HG02973 (cell line): ENCODE data around the gene PCDHGA5.
"Not testable (repeated sequence)": the region's sequence is repeated elsewhere in the genome, so short reads cannot be mapped to it uniquely, and the experiment has no call there.

ENCODE experiments used
- ATAC-seq: cut with Tn5 transposase; IDR thresholded peaks from one replicate; pipeline ENCODE4 v1.9.1; 2021; ENCODE audit warnings: moderate library complexity; ENCODE audit not compliant: unreplicated experiment

Gene PCDHGA5

DNA sequence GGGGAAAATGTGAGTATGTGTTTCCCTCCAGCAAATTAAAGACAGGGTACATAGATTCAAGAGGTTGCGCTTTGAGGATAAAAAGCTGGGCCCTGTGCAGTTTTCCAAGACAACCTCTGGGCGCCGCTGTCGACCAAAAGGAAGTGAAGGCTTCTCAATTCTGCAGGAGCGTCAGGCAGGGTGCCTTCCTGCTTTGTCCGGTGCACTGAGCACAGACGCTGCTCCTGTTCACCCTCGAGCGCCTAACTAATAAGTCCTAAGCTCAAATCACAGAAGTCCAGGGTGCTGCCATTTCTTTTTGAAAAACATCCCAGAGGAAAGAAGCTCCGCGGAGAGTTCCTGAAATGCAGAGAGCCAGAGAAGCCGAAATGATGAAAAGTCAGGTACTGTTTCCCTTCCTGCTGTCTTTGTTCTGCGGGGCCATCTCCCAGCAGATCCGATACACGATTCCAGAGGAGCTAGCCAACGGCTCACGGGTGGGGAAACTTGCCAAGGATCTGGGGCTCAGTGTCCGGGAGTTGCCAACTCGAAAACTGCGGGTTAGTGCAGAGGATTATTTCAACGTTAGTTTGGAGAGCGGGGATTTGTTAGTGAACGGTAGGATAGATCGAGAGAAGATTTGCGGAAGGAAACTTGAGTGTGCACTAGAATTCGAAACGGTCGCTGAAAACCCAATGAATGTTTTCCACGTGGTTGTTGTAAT, 13.9 kb upstream of the PCDHGA5 start, which contains the start of gene PCDHGB1:
Gene PCDHGB1 (plus strand): TSS at position 183 of the 703 bp plus-strand sequence. CDS start 162 bp downstream, at position 345.
- ATAC-seq, result peak; percentile 63

- ATAC-seq, result no peak
These were observed 12.4 kb upstream of the PCDHGA5 start for GRCh38 chr5:141351591-141351990.

DNA sequence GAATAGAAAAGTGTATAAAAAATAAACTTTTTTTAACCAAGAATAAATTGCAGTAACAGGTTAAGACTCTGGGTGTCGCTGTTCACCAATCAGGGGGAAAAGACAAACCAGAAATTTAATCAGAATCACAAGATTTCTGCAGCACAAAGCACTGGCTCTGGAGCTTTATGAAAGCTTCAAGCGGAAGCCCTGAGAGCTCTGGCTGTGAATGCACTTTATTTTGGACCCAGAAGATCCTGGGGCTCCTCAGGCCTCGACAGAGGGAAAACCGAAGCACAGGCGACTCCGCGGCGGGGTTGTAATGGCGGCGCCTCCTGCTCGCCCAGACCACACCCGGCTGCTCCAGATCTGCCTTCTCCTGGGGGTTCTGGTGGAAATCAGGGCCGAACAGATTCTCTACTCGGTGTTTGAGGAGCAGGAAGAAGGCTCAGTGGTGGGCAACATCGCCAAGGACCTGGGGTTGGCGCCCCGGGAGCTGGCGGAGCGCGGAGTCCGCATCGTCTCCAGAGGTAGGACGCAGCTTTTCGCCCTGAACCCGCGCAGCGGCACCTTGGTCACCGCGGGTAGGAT, 9.0 kb upstream of the PCDHGA5 start, which contains the start of gene PCDHGA4:
Gene PCDHGA4 (plus strand): TSS at position 122 of the 570 bp plus-strand sequence. CDS start 87 bp downstream, at position 209.
- ATAC-seq, result no peak

- no peak for ATAC-seq
These were observed 8.3 kb upstream of the PCDHGA5 start for GRCh38 chr5:141355641-141356040.

- no peak for ATAC-seq
These were observed 7.8 kb upstream of the PCDHGA5 start for GRCh38 chr5:141356133-141356532.

DNA sequence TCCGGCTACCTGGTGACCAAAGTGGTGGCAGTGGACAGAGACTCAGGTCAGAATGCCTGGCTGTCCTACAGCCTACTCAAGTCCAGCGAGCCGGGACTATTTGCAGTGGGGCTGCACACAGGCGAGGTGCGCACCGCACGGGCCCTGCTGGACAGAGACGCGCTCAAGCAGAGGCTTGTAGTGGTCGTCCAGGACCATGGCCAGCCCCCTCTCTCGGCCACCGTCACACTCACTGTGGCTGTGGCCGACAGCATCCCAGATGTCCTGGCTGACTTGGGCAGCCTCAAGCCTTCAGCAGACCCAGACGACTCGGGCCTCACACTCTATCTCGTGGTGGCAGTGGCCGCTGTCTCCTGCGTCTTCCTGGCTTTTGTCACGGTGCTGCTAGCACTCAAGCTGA, 7.0 kb upstream of the PCDHGA5 start:
- no peak for ATAC-seq

DNA sequence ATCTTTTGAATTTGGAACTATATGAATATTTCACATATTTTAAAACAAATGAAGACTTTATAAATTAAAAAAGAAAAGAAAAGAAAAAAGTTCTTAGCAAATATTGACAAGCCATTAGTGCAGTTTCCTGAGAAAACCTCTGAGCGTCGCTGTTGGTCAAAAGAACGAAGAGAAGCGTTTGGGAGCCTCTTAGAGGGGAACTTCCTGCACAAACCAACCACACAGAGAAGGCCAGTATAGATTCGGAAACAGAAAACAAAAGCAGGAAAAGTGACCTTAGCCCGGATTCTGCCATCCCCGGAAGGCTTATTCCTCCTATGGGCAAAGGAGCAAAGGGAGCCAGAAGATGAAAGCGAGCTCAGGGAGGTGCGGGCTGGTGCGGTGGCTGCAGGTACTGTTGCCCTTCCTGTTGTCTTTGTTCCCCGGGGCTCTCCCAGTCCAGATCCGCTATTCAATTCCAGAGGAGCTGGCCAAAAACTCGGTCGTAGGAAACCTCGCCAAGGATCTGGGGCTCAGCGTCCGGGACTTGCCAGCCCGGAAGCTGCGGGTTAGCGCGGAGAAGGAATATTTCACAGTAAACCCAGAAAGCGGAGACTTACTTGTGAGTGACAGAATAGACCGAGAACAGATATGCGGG, 4.1 kb upstream of the PCDHGA5 start, which contains the start of gene PCDHGB2:
Gene PCDHGB2 (plus strand): TSS at position 205 of the 637 bp plus-strand sequence. CDS start 142 bp downstream, at position 347.
- ATAC-seq, result no peak

DNA sequence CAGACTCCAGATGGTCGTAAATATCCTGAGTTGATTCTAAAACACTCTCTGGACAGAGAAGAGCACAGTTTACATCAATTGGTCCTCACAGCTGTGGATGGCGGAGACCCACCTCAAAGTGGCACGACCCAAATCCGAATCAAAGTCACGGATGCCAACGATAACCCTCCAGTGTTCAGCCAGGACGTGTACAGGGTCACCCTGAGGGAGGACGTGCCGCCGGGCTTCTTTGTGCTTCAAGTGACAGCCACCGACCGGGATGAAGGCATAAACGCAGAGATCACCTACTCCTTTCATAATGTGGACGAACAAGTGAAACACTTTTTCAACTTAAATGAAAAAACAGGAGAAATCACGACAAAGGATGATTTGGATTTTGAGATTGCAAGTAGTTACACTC, 3.3 kb upstream of the PCDHGA5 start:
- ATAC-seq, result no peak

DNA sequence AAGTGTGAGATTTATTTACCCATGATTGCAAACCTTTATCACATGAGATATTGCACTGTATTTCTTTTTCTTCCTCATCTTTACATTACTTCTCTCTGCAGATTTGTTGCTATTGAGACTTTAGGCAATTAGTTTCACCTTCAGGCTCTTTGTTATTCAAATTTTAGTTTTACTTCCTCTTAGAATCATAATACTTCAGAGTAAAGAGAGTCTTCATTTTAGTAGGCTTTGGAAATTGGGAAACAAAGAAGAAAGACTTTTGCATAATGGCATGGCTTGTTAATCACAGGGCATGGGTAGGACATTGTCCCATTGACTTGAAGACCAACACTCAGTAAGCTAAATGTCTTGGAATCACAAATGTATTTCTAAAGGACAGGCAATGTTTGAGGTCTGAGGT, 1.2 kb upstream of the PCDHGA5 start:
- no peak for ATAC-seq

DNA sequence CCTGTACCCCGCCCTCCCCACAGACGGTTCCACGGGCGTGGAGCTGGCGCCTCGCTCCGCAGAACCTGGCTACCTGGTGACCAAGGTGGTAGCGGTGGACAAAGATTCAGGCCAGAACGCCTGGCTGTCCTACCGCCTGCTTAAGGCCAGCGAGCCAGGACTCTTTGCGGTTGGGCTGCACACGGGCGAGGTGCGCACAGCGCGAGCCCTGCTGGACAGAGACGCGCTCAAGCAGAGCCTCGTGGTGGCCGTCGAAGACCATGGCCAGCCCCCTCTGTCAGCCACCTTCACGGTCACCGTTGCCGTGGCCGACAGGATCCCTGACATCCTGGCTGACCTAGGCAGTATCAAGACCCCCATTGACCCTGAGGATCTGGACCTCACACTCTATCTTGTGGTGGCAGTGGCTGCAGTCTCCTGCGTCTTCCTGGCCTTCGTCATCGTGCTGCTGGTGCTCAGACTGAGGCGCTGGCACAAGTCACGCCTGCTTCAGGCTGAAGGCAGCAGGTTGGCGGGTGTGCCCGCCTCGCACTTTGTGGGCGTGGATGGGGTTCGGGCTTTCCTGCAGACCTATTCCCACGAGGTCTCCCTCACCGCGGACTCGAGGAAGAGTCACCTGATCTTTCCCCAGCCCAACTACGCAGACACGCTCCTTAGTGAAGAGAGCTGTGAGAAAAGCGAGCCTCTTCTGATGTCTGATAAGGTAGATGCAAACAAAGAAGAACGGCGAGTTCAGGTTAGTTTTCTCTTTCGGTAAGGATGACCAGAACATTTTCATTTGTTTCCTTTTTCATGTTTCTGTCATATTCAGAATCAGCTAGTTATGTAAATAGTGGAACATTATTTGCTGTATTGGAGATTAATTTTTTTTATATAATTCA, 2.3 kb downstream of the PCDHGA5 start:
- ATAC-seq, result no peak

DNA sequence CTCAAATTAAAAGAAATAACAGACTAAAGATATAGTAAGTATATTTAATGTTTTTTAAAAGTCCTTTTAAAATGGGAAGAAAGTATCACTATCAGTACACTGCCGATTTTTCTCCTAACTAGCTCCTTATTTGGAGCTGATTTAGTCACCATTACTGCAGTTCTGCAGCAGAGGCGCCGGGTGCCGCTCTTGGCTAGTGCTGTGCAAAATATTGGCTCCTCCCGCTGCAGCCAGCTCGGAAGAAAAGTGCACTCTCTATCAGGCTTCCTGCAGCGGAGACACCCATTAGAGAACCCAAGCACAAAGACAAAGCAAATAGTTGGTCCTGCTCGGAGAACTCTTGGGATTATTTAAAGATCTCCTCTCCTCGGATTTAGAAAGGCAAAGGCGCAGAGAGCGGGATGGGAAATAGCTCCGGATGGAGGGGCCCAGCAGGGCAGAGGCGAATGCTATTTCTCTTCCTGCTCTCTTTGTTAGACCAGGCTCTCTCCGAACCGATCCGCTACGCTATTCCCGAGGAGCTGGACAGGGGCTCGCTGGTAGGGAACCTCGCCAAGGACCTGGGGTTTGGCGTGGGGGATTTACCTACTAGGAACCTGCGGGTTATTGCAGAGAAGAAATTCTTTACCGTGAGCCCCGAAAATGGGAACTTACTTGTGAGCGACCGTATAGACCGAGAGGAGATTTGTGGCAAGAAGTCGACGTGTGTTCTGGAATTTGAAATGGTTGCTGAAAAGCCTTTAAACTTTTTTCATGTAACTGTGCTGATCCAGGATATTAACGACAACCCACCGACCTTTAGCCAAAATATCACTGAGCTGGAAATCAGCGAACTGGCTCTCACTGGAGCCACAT, 6.3 kb downstream of the PCDHGA5 start, which contains the start of gene PCDHGB3:
Gene PCDHGB3 (plus strand): TSS at position 249 of the 855 bp plus-strand sequence. CDS start 153 bp downstream, at position 402.
- peak; percentile 98 for ATAC-seq

- ATAC-seq, result no peak
These were observed 7.9 kb downstream of the PCDHGA5 start for GRCh38 chr5:141371572-141372475.

- no peak for ATAC-seq
These were observed 9.8 kb downstream of the PCDHGA5 start, which contains the start of gene PCDHGA6 for GRCh38 chr5:141373673-141374317. PCDHGA6 (plus strand) TSS chr5:141373891; CDS start chr5:141374084, 193 bp downstream.

- ATAC-seq, result no peak
These were observed 10.7 kb downstream of the PCDHGA5 start for GRCh38 chr5:141374627-141375026.

DNA sequence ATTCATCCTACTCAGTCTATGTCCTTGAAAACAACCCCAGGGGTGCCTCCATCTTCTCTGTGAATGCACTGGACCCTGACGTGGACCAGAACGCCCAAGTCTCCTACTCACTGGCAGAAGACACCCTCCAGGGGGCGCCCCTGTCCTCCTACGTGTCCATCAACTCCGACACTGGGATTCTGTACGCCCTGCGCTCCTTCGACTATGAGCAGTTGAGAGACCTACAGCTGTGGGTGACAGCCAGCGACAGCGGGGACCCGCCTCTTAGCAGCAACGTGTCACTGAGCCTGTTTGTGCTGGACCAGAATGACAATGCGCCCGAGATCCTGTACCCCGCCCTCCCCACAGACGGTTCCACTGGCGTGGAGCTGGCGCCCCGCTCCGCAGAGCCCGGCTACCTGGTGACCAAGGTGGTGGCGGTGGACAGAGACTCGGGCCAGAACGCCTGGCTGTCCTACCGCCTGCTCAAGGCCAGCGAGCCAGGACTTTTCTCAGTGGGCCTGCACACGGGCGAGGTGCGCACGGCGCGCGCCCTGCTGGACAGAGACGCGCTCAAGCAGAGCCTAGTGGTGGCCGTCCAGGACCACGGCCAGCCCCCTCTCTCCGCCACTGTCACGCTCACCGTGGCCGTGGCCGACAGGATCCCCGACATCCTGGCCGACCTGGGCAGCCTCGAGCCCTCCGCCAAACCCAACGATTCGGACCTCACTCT, 11.6 kb downstream of the PCDHGA5 start:
- ATAC-seq, result not testable (repeated sequence)

DNA sequence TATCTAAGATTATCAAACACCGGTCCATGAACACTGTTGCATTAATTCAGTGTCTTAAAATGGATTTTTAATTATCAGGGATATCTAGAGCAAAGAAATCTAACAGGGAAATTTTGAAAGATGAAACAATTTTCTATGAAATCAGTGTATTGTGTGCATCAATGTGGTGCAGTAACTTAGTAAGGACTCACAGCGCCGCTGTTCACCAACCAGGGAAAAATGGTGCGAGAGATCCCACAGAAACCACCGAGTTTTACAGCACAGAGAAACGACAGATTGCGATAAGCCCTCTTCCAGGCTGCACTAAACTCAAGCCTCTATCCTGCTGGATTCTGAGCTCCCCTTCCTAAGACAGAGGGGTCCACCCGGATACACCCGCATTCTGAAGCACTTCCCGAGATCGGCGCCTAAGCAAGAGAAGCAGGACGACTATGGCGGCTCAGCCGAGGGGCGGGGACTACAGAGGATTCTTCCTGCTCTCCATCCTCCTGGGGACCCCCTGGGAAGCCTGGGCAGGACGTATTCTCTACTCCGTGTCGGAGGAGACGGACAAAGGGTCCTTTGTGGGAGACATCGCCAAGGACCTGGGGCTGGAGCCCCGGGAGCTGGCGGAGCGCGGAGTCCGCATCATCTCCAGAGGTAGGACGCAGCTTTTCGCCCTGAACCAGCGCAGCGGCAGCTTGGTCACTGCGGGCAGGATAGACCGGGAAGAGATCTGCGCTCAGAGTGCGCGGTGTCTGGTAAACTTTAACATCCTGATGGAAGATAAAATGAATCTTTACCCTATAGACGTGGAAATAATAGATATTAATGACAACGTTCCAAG, 18.7 kb downstream of the PCDHGA5 start, which contains the start of gene PCDHGA7:
Gene PCDHGA7 (plus strand): TSS at position 274 of the 826 bp plus-strand sequence. CDS start 158 bp downstream, at position 432.
- ATAC-seq, result peak; percentile 69
